ENCODE measurements around the gene HAGHL.

HAGHL gene

GRCh38 chr16:778447-778846 lies 51.5 kb downstream of the HAGHL start:
- Histone ChIP-seq H3K9ac (ENCODE audit: low read depth, low read length) (no peak overlapping the region), H3K27ac (ENCODE audit: low read length) (no peak overlapping the region), H3K36me3 (ENCODE audit: insufficient read depth, low read length) (no peaks in the 10 kb centered on the region), H3K27me3 (ENCODE audit: insufficient read depth, low read length, poor library complexity) (no peaks in the 10 kb centered on the region), H3K9me3 (ENCODE audit: insufficient read depth, low read length, severe bottlenecking) (no peaks in the 10 kb centered on the region), H2AFZ (ENCODE audit: low read depth, low read length) (no peak overlapping the region), H3K4me1 (ENCODE audit: insufficient read depth, low read length) (no peaks in the 10 kb centered on the region), H3K4me3 (ENCODE audit: low read depth in 1 of 2, low read length in 2 of 2) (no peak overlapping the region), H3K79me2 (ENCODE audit: insufficient read depth, low read length) (no peaks in the 10 kb centered on the region), H4K20me1 (ENCODE audit: insufficient read depth, low read length) (0 out of 2 replicates have a peak, but pooled peaks cover 2% of the 10 kb centered on the region), H3K4me2 (ENCODE audit: insufficient read depth, low read length) (no peak overlapping the region)
- ATAC-seq (ENCODE audit: insufficient read depth, low read depth) (no peak), DNase-seq (no peak)
- TF ChIP-seq CTCF (IDR thresholded peaks at IDR 0.05; ENCODE audit: borderline replicate concordance, extremely low read depth, low read length, poor library complexity, severe bottlenecking): no peak

- H3K4me2 ChIP-seq (ENCODE audit: insufficient read depth, low read length): no peak overlapping the region
- no peak for DNase-seq
- H4K20me1 ChIP-seq (ENCODE audit: insufficient read depth, low read length): peaks cover 2% of the 10 kb centered on the region; the same call in 1 of the 2 replicates
Measured at GRCh38 chr16:778909-779527, 52.1 kb downstream of the HAGHL start.

More at GRCh38 chr16:778909-779527, 52.1 kb downstream of the HAGHL start:
- Histone ChIP-seq H2AFZ (ENCODE audit: low read depth, low read length) (no peak overlapping the region), H3K4me3 (ENCODE audit: low read depth in 1 of 2, low read length in 2 of 2) (no peak overlapping the region), H3K4me1 (ENCODE audit: insufficient read depth, low read length) (no peaks in the 10 kb centered on the region), H3K9me3 (ENCODE audit: insufficient read depth, low read length, severe bottlenecking) (no peaks in the 10 kb centered on the region), H3K79me2 (ENCODE audit: insufficient read depth, low read length) (no peaks in the 10 kb centered on the region), H3K27ac (ENCODE audit: low read length) (no peak overlapping the region), H3K36me3 (ENCODE audit: insufficient read depth, low read length) (no peaks in the 10 kb centered on the region), H3K9ac (ENCODE audit: low read depth, low read length) (no peak overlapping the region), H3K27me3 (ENCODE audit: insufficient read depth, low read length, poor library complexity) (no peaks in the 10 kb centered on the region)
- TF ChIP-seq EZH2 (IDR thresholded peaks at IDR 0.05; ENCODE audit: borderline replicate concordance, low read depth, low read length, severe bottlenecking) (no peak), CTCF (IDR thresholded peaks at IDR 0.05; ENCODE audit: borderline replicate concordance, extremely low read depth, low read length, poor library complexity, severe bottlenecking) (no peak)
- no peak for ATAC-seq (ENCODE audit: insufficient read depth, low read depth)
